Suprapubic skin (tissue), 3 donors: ENCODE measurements around the gene PXDC1.

Source experiments
- POLR2A ChIP-seq, 2 donors: fragments of 450-650 bp; IDR thresholded peaks; one replicate each; pipeline ENCODE4 v1.6.1; 2017; ENCODE audit warnings: antibody characterized with exemption in 2 of 2, mild to moderate bottlenecking in 2 of 2, moderate library complexity in 2 of 2
- TF ChIP-seq, protein P1 (sequence below), 2 donors: fragments of 200-600 bp in 1 of 2; fragments of 450-650 bp in 1 of 2; sonication (generic) in 1 of 2; IDR thresholded peaks; one replicate each; pipeline ENCODE4 v1.5.1; 2016 to 2019; ENCODE audit warnings: antibody characterized with exemption in 2 of 2, mild to moderate bottlenecking in 1 of 2, moderate library complexity in 1 of 2

DNA sequence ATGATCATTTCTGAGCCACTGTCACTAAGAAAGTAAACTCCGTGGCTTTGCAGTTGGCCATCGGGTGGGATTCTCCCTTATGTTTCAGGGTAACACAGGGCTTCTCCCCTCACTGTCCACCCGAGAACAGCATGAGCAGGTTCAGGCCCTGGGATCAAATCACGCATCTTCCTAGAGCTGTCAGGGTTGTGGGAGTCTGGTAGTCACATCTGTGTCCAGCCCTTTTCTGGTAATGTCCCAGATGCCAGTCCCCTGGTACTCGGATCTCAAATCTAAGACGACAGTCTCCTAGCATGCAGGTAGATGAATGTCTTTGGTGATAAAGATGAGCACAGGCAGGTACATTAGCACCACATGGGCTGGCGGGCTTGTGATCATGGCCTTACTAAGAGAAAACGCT lies 4.8 kb downstream of the PXDC1 start:
- TF ChIP-seq, protein P1, sequence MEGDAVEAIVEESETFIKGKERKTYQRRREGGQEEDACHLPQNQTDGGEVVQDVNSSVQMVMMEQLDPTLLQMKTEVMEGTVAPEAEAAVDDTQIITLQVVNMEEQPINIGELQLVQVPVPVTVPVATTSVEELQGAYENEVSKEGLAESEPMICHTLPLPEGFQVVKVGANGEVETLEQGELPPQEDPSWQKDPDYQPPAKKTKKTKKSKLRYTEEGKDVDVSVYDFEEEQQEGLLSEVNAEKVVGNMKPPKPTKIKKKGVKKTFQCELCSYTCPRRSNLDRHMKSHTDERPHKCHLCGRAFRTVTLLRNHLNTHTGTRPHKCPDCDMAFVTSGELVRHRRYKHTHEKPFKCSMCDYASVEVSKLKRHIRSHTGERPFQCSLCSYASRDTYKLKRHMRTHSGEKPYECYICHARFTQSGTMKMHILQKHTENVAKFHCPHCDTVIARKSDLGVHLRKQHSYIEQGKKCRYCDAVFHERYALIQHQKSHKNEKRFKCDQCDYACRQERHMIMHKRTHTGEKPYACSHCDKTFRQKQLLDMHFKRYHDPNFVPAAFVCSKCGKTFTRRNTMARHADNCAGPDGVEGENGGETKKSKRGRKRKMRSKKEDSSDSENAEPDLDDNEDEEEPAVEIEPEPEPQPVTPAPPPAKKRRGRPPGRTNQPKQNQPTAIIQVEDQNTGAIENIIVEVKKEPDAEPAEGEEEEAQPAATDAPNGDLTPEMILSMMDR (IDR thresholded peaks at IDR 0.05), result no peak
- no peak for TF ChIP-seq POLR2A (IDR thresholded peaks at IDR 0.05)
